ENCODE measurements around the gene ZNF146. TPM values are rescaled to one million over a fixed set of nuclear protein-coding genes. Genes with fewer than 3 reads are reported as not detected.
"Not testable (repeated sequence)": the region's sequence is repeated elsewhere in the genome, so short reads cannot be mapped to it uniquely, and the experiment has no call there.

ZNF146 gene
- total RNA-seq, result 148 TPM

- DNase-seq, result peak; percentile 99
These were observed at the start of gene ZNF146, which contains the start of gene ZNF565 for GRCh38 chr19:36214386-36215275. Gene ZNF146, plus strand, starts transcription at chr19:36215106. Its CDS starts 21,335 bp downstream, at chr19:36236441. Gene ZNF565, minus strand, starts transcription at chr19:36214665. Its CDS starts 12,680 bp downstream, at chr19:36201985.

- DNase-seq, result peak; percentile 82
These were observed 45.7 kb upstream of the ZNF146 start for GRCh38 chr19:36169084-36169760.

- DNase-seq, result no peak
These were observed 42.1 kb upstream of the ZNF146 start for GRCh38 chr19:36172852-36173251.

- DNase-seq, result not testable (repeated sequence)
These were observed 41.1 kb upstream of the ZNF146 start for GRCh38 chr19:36173846-36174245.

- DNase-seq, result not testable (repeated sequence)
These were observed 35.8 kb upstream of the ZNF146 start for GRCh38 chr19:36179077-36179476.

GRCh38 chr19:36182612-36183244, 32.2 kb upstream of the ZNF146 start:
- peak; percentile 27 for DNase-seq

- no peak for DNase-seq
These were observed 31.7 kb upstream of the ZNF146 start for GRCh38 chr19:36183245-36183628.

GRCh38 chr19:36186722-36187121, 28.2 kb upstream of the ZNF146 start:
- not testable (repeated sequence) for DNase-seq

GRCh38 chr19:36196249-36196648, 18.7 kb upstream of the ZNF146 start:
- DNase-seq, result no peak

GRCh38 chr19:36198119-36198518, 16.8 kb upstream of the ZNF146 start:
- no peak for DNase-seq

- no peak for DNase-seq
These were observed 13.2 kb upstream of the ZNF146 start for GRCh38 chr19:36201684-36202083.

GRCh38 chr19:36203293-36203692, 11.6 kb upstream of the ZNF146 start:
- DNase-seq, result no peak

- no peak for DNase-seq
These were observed 7.2 kb upstream of the ZNF146 start for GRCh38 chr19:36207605-36208252.

GRCh38 chr19:36209372-36209771, 5.5 kb upstream of the ZNF146 start:
- no peak for DNase-seq

GRCh38 chr19:36210497-36210896, 4.4 kb upstream of the ZNF146 start:
- no peak for DNase-seq

GRCh38 chr19:36212895-36213294, 2.0 kb upstream of the ZNF146 start:
- no peak for DNase-seq

- peak; percentile 71 for DNase-seq
These were observed 594 bp downstream of the ZNF146 start for GRCh38 chr19:36215276-36216123.

GRCh38 chr19:36221474-36221873, 6.6 kb downstream of the ZNF146 start:
- DNase-seq, result no peak

- DNase-seq, result no peak
These were observed 7.6 kb downstream of the ZNF146 start for GRCh38 chr19:36222503-36222902.

- DNase-seq, result no peak
These were observed 10.4 kb downstream of the ZNF146 start for GRCh38 chr19:36225219-36225892.

- DNase-seq, result not testable (repeated sequence)
These were observed 18.7 kb downstream of the ZNF146 start for GRCh38 chr19:36233626-36234025.
